Measurements from ENCODE around the gene HSD3B7.
"Not testable (repeated sequence)": the region's sequence is repeated elsewhere in the genome, so short reads cannot be mapped to it uniquely, and the experiment has no call there.

The HSD3B7 gene

GRCh38 chr16:31002250-31002700 lies 17.3 kb downstream of the HSD3B7 start:
- FAIRE-seq: no peak

GRCh38 chr16:31002862-31003341 lies 17.9 kb downstream of the HSD3B7 start:
- FAIRE-seq: no peak

GRCh38 chr16:31003744-31004143 lies 18.7 kb downstream of the HSD3B7 start:
- no peak for FAIRE-seq

- FAIRE-seq: no peak
Measured at GRCh38 chr16:31004658-31005057, 19.7 kb downstream of the HSD3B7 start.

GRCh38 chr16:31005350-31006085 lies 20.5 kb downstream of the HSD3B7 start:
- no peak for FAIRE-seq

GRCh38 chr16:31006086-31006385 lies 21.0 kb downstream of the HSD3B7 start:
- FAIRE-seq: no peak

- no peak for FAIRE-seq
Measured at GRCh38 chr16:31006589-31006988, 21.6 kb downstream of the HSD3B7 start.

GRCh38 chr16:31007684-31008083 lies 22.7 kb downstream of the HSD3B7 start:
- FAIRE-seq: no peak

- FAIRE-seq: no peak
Measured at GRCh38 chr16:31008149-31008548, 23.1 kb downstream of the HSD3B7 start.

- FAIRE-seq: no peak
Measured at GRCh38 chr16:31008551-31008950, 23.5 kb downstream of the HSD3B7 start.

- no peak for FAIRE-seq
Measured at GRCh38 chr16:31009120-31009519, 24.1 kb downstream of the HSD3B7 start.

GRCh38 chr16:31009894-31010584 lies 25.0 kb downstream of the HSD3B7 start:
- FAIRE-seq: no peak

GRCh38 chr16:31010585-31011325 lies 25.7 kb downstream of the HSD3B7 start, which contains the start of gene STX1B:
Gene STX1B (minus strand): TSS chr16:31010638. CDS start chr16:31010396, 242 bp downstream.
- FAIRE-seq: no peak

- not testable (repeated sequence) for FAIRE-seq
Measured at GRCh38 chr16:31011815-31012214, 26.8 kb downstream of the HSD3B7 start.

GRCh38 chr16:31013292-31013691 lies 28.3 kb downstream of the HSD3B7 start:
- FAIRE-seq: not testable (repeated sequence)

GRCh38 chr16:31016018-31016417 lies 31.0 kb downstream of the HSD3B7 start:
- no peak for FAIRE-seq

- not testable (repeated sequence) for FAIRE-seq
Measured at GRCh38 chr16:31017756-31018155, 32.7 kb downstream of the HSD3B7 start.

- no peak for FAIRE-seq
Measured at GRCh38 chr16:31020536-31020935, 35.5 kb downstream of the HSD3B7 start.

GRCh38 chr16:31022544-31023251 lies 37.7 kb downstream of the HSD3B7 start:
- no peak for FAIRE-seq

- FAIRE-seq: no peak
Measured at GRCh38 chr16:31023252-31023602, 38.2 kb downstream of the HSD3B7 start.

GRCh38 chr16:31023627-31024226 lies 38.7 kb downstream of the HSD3B7 start:
- FAIRE-seq: no peak

- no peak for FAIRE-seq
Measured at GRCh38 chr16:31025339-31025738, 40.3 kb downstream of the HSD3B7 start.

GRCh38 chr16:31029272-31029671 lies 44.3 kb downstream of the HSD3B7 start:
- FAIRE-seq: no peak
